GM23248 (cell line): ENCODE results near the gene KASH5.

ENCODE experiments used
- EZH2 ChIP-seq: fragments of 200-600 bp; sonication (generic); IDR thresholded peaks from 2 replicates; pipeline ENCODE4 v1.6.1; 2018; ENCODE audit warnings: antibody characterized with exemption, mild to moderate bottlenecking; ENCODE audit not compliant: insufficient read depth, poor library complexity, severe bottlenecking
- EZH2phosphoT487 ChIP-seq: fragments of 200-600 bp; sonication (generic); IDR thresholded peaks from 2 replicates; pipeline ENCODE4 v1.6.1; 2018; ENCODE audit warnings: antibody characterized with exemption, moderate library complexity, mild to moderate bottlenecking, low read depth; ENCODE audit not compliant: insufficient read depth

- TF ChIP-seq EZH2, result no peak
- TF ChIP-seq EZH2phosphoT487, result no peak
Observed at GRCh38 chr19:49408816-49409440, 20.9 kb downstream of the KASH5 start.
